PFSK-1 (cell line): ENCODE results near the gene SLC19A1.

Experiments used
- POLR2AphosphoS5 ChIP-seq: IDR thresholded peaks from 2 replicates; pipeline ENCODE4 v1.6.1; 2012; ENCODE audit warnings: low read depth, mild to moderate bottlenecking, control low read depth, low read length, moderate library complexity
- TAF1 ChIP-seq: IDR thresholded peaks from 2 replicates; pipeline ENCODE4 v1.6.1; 2012; ENCODE audit warnings: low read length, control low read depth, borderline replicate concordance; ENCODE audit not compliant: insufficient read depth
- TF ChIP-seq, protein P1 (sequence below), 2 experiments: IDR thresholded peaks; 2 replicates each; pipeline versions ENCODE4 v1.6.1 to v1.8.0; 2011 to 2012; ENCODE audit warnings: low read depth in 2 of 2, low read length in 2 of 2, control low read depth in 1 of 2, inconsistent platforms in 1 of 2, mild to moderate bottlenecking in 1 of 2, moderate library complexity in 1 of 2; ENCODE audit not compliant: insufficient read depth in 1 of 2

- TF ChIP-seq POLR2AphosphoS5 (no peak), TAF1 (no peak)
- TF ChIP-seq, protein P1, sequence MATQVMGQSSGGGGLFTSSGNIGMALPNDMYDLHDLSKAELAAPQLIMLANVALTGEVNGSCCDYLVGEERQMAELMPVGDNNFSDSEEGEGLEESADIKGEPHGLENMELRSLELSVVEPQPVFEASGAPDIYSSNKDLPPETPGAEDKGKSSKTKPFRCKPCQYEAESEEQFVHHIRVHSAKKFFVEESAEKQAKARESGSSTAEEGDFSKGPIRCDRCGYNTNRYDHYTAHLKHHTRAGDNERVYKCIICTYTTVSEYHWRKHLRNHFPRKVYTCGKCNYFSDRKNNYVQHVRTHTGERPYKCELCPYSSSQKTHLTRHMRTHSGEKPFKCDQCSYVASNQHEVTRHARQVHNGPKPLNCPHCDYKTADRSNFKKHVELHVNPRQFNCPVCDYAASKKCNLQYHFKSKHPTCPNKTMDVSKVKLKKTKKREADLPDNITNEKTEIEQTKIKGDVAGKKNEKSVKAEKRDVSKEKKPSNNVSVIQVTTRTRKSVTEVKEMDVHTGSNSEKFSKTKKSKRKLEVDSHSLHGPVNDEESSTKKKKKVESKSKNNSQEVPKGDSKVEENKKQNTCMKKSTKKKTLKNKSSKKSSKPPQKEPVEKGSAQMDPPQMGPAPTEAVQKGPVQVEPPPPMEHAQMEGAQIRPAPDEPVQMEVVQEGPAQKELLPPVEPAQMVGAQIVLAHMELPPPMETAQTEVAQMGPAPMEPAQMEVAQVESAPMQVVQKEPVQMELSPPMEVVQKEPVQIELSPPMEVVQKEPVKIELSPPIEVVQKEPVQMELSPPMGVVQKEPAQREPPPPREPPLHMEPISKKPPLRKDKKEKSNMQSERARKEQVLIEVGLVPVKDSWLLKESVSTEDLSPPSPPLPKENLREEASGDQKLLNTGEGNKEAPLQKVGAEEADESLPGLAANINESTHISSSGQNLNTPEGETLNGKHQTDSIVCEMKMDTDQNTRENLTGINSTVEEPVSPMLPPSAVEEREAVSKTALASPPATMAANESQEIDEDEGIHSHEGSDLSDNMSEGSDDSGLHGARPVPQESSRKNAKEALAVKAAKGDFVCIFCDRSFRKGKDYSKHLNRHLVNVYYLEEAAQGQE (IDR thresholded peaks at IDR 0.05; ENCODE audit: insufficient read depth in 1 of 2, low read depth in 2 of 2, low read length in 2 of 2) = no peak
Measured at GRCh38 chr21:45474323-45474950, 67.8 kb downstream of the SLC19A1 start.
